GM18508 (cell line): ENCODE results near the gene ZNF862.

ENCODE experiments used
- ATAC-seq: cut with Tn5 transposase; IDR thresholded peaks from one replicate; pipeline ENCODE4 v1.9.1; 2021; ENCODE audit warnings: moderate number of reproducible peaks; ENCODE audit not compliant: insufficient read depth, unreplicated experiment

Gene ZNF862

GRCh38 chr7:149839933-149840332 is 1.8 kb downstream of the ZNF862 start:
- ATAC-seq: no peak

DNA sequence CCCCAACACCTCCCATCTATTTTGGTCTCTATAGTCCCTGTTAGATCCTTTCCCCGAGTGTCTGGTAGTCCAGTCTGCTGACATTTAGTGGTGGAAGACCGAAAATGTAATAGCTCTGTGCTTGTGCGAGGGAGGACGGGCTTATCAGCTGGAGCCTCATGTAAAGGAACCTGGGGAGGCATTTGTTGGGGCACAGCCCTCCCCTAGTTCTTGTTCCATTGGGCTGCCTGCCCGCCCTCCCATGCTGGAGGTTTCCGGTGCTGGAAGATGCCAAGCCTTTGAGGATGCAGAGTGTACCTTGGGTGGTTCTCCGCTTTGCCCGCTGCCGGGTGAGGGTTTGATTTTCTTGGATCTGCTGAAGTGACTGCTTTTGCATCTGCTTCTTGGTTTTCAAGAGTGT is 5.4 kb downstream of the ZNF862 start:
- ATAC-seq: no peak

DNA sequence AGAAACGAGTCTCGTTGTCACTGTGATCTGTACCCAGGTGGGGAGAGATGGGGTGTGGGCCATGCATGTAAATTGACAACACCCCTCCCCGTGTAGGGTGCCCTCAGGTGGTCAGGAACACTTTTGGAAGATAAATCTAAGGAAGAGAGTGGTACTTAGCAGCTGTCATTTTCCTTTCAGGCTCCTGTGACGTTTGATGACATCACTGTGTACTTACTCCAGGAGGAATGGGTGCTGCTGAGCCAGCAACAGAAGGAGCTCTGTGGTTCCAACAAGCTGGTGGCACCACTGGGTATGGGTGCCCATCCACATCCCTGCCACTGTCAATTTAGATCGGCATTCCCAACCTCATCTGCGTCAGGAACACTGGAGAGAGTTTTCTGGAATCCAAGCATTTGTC is 6.3 kb downstream of the ZNF862 start:
- no peak for ATAC-seq

DNA sequence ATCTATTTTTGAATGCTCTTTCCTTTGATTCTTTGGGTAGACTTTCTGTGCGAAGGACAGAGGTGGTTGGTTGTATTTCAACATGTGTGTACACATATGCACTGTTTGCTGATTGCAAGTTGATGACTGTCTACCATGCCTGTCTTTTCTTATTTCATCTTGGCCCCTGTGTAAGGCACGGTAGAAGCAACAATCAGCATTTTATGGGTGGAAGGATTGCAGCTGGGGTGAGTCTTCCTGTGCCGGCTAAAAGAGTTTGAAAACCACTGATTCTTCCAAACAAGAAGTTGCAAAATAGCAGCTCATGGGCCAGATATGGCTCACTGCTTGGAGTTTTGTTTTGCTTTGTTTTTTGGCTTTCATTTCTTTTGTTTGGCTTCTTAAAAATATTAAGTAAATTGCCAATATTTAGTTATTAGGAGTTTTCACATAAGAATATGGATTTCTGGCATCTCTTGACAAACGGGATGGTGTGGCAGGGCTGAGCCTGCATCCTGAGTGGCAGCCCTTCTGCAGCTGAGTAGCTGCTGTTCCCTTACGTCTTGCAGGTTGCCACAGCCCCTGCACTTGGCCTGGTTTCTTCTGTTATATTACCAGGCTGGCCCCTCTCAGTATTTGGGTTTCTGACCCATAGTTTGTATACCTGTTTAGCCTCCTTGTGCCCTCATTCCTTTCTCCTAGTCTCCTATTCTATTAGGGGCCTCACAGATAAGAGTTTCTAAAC is 7.2 kb downstream of the ZNF862 start:
- ATAC-seq: no peak

- ATAC-seq: no peak
Observed at GRCh38 chr7:149846021-149846420, 7.8 kb downstream of the ZNF862 start.

GRCh38 chr7:149846436-149847046 is 8.4 kb downstream of the ZNF862 start:
- no peak for ATAC-seq

GRCh38 chr7:149849174-149849573 is 11.0 kb downstream of the ZNF862 start:
- ATAC-seq: no peak

- no peak for ATAC-seq
Observed at GRCh38 chr7:149850007-149850594, 11.9 kb downstream of the ZNF862 start.

DNA sequence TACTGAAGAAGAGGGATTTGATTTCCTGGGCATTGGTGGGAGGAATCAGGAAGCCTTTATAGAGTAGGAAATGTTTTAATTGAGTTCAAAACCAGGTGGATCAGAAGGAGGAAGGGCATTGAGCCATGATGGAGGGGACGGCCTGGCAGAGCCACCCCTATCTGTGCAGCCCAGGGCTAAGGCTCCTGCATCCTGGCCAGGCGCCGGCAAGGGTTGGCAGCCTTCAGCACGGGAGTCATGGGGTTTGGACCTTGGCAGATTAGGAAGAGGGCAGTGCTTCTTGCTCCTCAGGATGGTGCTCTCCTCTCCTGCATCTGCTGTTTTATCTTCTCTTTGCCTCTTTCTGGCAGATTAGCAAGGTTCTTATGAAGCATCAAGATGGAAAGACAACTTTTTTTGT is 12.5 kb downstream of the ZNF862 start:
- no peak for ATAC-seq

DNA sequence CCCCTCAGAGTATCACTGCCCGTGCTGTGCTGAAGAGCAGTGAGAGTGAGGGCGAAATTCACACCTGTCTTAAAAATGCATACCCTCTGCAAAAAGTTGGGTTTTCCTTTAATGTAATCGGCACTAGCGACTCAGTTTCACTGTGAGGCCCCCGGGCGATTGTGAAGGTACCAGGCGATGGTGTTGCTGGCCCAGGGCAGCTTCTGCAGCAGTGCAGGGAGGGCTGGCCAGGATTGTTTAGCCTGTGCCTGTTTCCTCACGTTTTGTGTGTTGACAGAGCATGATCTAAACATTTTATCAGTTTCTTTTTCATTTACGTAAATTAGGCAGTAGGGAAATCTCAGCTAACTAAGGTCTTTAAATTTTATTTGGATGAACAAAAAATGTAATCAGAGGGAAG is 13.3 kb downstream of the ZNF862 start:
- no peak for ATAC-seq

- no peak for ATAC-seq
Observed at GRCh38 chr7:149853157-149853556, 15.0 kb downstream of the ZNF862 start.

DNA sequence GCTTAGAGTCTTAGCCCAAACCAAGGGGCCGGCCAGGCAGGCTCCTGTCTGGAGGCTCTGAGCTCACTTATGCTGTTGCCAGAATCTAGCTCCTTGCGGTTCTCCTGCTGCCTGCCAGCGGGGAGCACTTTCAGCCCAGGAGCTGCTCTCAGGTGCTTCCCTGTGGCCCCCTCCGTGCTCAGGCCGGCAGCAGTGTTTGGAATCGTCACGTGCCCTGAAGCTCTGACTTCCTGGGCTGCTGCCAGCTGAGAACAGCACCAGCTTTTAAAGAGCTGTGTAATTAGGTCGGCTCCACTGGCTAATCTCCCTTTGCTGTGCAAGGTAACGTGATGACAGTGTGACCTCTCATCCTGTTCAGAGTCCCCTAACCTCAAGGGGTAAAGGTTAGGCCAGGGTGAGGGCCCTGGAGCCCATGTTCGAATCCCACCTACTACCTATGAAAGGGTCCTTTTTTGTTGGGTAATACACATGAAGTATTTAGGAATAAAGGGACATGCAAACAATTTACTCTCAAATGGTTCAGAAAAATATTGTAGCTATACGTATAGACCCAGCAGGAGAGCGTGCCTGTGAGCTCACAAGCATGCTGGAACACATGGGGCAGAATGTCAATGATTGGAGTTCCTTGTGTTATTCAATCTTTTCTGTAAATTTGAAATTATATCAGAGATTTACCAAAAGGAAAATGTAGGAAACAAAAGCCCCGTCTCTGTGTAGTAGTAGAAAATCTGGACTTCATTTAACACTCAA is 16.6 kb downstream of the ZNF862 start:
- no peak for ATAC-seq

DNA sequence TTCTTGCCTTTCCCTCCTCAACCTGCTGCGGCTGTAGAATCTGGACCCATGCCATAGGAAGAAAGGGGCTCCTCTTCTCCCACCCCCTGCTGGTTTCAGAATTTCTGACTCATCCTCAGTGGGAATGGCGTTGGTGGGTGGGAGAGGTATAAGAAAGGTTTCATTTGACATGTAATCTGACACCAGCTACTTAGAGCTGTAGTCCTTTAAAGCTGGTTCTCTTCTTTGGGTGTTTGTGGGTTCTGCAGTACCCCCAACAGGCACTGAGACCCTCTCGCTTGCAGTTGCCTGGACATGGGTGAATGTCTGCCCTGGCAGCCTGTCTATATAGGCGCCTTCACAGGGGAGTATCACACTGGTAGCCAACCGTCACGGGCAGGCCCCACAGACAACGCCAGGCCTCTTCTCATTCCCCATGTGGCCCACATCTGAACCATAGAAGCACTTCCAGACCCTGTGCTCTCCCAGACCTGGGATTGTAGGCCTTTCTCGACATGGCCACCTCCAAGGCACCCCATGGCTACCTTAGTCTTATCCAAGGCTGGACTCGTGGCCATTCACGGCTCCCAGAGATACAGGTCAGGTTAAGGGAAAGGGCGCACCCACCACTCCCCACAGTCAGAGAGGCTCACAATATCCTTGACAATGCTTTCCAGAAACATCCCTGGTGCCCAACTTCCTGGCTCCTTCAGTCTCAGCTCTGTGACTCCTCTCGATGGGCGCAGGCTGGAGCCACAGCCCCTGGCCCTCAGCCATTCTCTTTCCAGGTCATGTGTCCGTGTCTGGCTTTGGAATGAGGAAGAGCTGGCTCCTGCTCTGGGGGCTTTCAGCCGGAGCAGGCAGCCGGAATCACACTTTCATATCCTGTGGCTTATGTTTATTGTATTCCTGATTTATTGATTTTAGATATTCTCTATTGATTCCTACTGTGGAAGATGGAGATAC is 17.5 kb downstream of the ZNF862 start:
- ATAC-seq: no peak

- no peak for ATAC-seq
Observed at GRCh38 chr7:149856583-149856982, 18.4 kb downstream of the ZNF862 start.

- no peak for ATAC-seq
Observed at GRCh38 chr7:149859369-149859768, 21.2 kb downstream of the ZNF862 start.

DNA sequence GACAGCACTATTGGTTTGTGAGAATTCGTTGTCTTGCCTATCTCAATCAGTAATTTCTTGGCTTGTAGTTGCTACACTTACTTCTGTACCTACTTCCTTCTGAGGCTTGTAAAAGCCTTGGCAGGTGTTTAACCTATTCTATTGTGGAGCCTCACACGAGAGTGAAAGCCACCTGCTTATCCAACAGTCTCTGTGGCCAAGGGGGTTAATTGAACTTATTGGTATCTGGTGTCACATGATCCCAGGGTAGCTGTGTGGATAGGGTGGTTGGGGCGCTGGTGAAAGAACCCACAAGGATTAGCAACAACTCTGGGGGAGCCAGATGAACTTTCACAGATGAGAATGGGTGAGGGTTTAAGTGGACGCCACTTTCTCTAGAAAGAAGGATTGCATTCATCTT is 21.7 kb downstream of the ZNF862 start:
- ATAC-seq: no peak

DNA sequence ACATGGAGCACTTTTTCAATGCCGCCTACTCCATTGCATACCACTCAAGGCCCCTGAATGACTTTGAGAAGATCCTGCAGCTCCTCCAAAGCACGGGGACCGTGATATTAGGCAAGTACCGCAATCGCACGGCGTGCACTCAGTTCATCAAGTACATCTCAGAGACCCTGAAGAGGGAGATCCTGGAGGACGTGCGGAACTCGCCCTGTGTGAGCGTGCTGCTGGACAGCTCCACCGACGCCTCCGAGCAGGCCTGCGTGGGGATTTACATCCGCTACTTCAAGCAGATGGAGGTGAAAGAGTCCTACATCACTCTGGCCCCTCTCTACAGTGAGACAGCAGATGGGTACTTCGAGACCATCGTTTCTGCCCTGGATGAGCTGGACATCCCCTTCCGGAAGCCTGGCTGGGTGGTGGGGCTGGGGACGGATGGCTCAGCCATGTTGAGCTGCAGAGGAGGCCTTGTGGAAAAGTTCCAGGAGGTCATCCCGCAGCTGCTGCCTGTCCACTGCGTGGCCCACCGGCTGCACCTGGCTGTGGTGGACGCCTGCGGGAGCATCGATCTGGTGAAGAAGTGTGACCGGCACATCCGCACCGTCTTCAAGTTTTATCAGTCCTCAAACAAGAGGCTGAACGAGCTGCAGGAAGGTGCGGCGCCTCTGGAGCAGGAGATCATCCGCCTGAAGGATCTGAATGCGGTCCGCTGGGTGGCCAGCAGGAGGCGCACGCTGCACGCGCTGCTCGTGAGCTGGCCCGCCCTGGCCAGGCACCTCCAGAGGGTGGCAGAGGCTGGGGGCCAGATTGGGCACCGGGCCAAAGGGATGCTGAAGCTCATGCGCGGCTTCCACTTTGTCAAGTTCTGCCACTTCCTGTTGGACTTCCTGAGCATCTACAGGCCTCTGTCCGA is 22.9 kb downstream of the ZNF862 start:
- no peak for ATAC-seq

DNA sequence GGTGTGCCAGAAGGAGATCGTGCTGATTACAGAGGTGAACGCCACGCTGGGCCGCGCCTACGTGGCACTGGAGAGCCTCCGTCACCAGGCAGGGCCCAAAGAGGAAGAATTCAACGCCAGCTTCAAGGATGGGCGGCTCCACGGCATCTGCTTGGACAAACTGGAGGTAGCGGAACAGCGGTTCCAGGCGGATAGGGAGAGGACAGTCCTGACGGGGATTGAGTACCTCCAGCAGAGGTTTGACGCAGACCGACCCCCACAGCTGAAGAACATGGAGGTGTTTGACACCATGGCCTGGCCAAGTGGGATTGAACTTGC is 23.5 kb downstream of the ZNF862 start:
- no peak for ATAC-seq

DNA sequence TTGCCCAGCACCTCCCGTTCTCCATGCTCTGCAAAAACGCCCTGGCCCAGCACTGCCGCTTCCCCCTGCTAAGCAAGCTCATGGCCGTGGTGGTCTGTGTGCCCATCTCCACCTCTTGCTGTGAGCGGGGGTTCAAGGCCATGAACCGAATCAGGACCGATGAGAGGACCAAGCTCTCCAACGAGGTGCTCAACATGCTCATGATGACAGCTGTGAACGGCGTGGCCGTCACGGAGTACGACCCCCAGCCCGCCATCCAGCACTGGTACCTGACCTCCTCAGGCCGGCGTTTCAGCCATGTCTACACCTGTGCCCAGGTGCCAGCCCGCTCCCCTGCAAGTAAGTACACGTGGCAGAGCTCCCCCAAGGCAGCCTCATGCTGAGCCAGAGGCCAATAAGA is 24.0 kb downstream of the ZNF862 start:
- ATAC-seq: no peak
